Measurements from ENCODE around the gene TMOD2.
"Not testable (repeated sequence)": the region's sequence is repeated elsewhere in the genome, so short reads cannot be mapped to it uniquely, and the experiment has no call there.

The TMOD2 gene

GRCh38 chr15:51774916-51775315, 23.5 kb downstream of the TMOD2 start:
- TF ChIP-seq ZNF274 (IDR thresholded peaks at IDR 0.05; ENCODE audit: low read depth, low read length): no peak
- H3K4me3 ChIP-seq (ENCODE audit: low read length): no peak overlapping the region

GRCh38 chr15:51775967-51776816, 24.8 kb downstream of the TMOD2 start:
- H3K4me3 ChIP-seq (ENCODE audit: low read length): no peak overlapping the region
- TF ChIP-seq ZNF274 (IDR thresholded peaks at IDR 0.05; ENCODE audit: low read depth, low read length): no peak

GRCh38 chr15:51776952-51777569, 25.7 kb downstream of the TMOD2 start:
- H3K4me3 ChIP-seq (ENCODE audit: low read length): no peak overlapping the region
- TF ChIP-seq ZNF274 (IDR thresholded peaks at IDR 0.05; ENCODE audit: low read depth, low read length): no peak

- TF ChIP-seq ZNF274 (IDR thresholded peaks at IDR 0.05; ENCODE audit: low read depth, low read length): no peak
- no peak overlapping the region for H3K4me3 ChIP-seq (ENCODE audit: low read length)
Measured at GRCh38 chr15:51780636-51781035, 29.2 kb downstream of the TMOD2 start.

- TF ChIP-seq ZNF274 (IDR thresholded peaks at IDR 0.05; ENCODE audit: low read depth, low read length): no peak
Measured at GRCh38 chr15:51781506-51781905, 30.1 kb downstream of the TMOD2 start.

GRCh38 chr15:51782357-51782896, 31.0 kb downstream of the TMOD2 start:
- no peak overlapping the region for H3K4me3 ChIP-seq (ENCODE audit: low read length)
- no peak for TF ChIP-seq ZNF274 (IDR thresholded peaks at IDR 0.05; ENCODE audit: low read depth, low read length)

More at GRCh38 chr15:51781506-51781905, 30.1 kb downstream of the TMOD2 start:
- H3K4me3 ChIP-seq (ENCODE audit: low read length): no peak overlapping the region

GRCh38 chr15:51783967-51784366, 32.6 kb downstream of the TMOD2 start:
- no peak overlapping the region for H3K4me3 ChIP-seq (ENCODE audit: low read length)
- TF ChIP-seq ZNF274 (IDR thresholded peaks at IDR 0.05; ENCODE audit: low read depth, low read length): no peak

GRCh38 chr15:51787130-51787529, 35.7 kb downstream of the TMOD2 start:
- H3K4me3 ChIP-seq (ENCODE audit: low read length): not testable (repeated sequence)

GRCh38 chr15:51792474-51792873, 41.1 kb downstream of the TMOD2 start:
- not testable (repeated sequence) for H3K4me3 ChIP-seq (ENCODE audit: low read length)

- no peak for TF ChIP-seq ZNF274 (IDR thresholded peaks at IDR 0.05; ENCODE audit: low read depth, low read length)
- no peak overlapping the region for H3K4me3 ChIP-seq (ENCODE audit: low read length)
Measured at GRCh38 chr15:51793521-51794305, 42.3 kb downstream of the TMOD2 start.

- TF ChIP-seq ZNF274 (IDR thresholded peaks at IDR 0.05; ENCODE audit: low read depth, low read length): no peak
- H3K4me3 ChIP-seq (ENCODE audit: low read length): no peak overlapping the region
Measured at GRCh38 chr15:51796847-51797401, 45.5 kb downstream of the TMOD2 start.

GRCh38 chr15:51798281-51798680, 46.9 kb downstream of the TMOD2 start:
- H3K4me3 ChIP-seq (ENCODE audit: low read length): no peak overlapping the region
- TF ChIP-seq ZNF274 (IDR thresholded peaks at IDR 0.05; ENCODE audit: low read depth, low read length): no peak

GRCh38 chr15:51799282-51800252, 48.2 kb downstream of the TMOD2 start:
- H3K4me3 ChIP-seq (ENCODE audit: low read length): no peak overlapping the region
- TF ChIP-seq ZNF274 (IDR thresholded peaks at IDR 0.05; ENCODE audit: low read depth, low read length): no peak

All from GM08714 (cell line).